Adrenal gland (tissue), 12 donors: Measurements from ENCODE around the gene PPP2R2C. TPM values are rescaled to one million over a fixed set of nuclear protein-coding genes. Genes with fewer than 3 reads are reported as not detected.

Experiments used
- DNase-seq, 7 donors: peaks; one replicate each; pipeline ENCODE4 v3.0.0-alpha.2; 2019 to 2020
- H3K27ac ChIP-seq, 5 donors: fragments of 200-600 bp; sonication (generic) in 4 of 5; 1 replicate in 3 of 5; 2 replicates in 2 of 5; pipeline versions ENCODE4 v1.5.1 to v1.8.0; 2016 to 2020; ENCODE audit warnings: mild to moderate bottlenecking in 1 of 5
- H3K27me3 ChIP-seq: fragments of 200-600 bp; 2 replicates; pipeline ENCODE4 v1.8.0; 2021
- H3K36me3 ChIP-seq, 2 donors: fragments of 200-600 bp; replicated peaks in 1 of 2; 1 replicate in 1 of 2; 2 replicates in 1 of 2; pipeline versions ENCODE4 v1.5.1 to v1.8.0; 2018 to 2022
- H3K4me1 ChIP-seq, 2 donors: fragments of 200-600 bp; replicated peaks in 1 of 2; 1 replicate in 1 of 2; 2 replicates in 1 of 2; pipeline versions ENCODE4 v1.5.1 to v1.8.0; 2018 to 2021
- H3K4me3 ChIP-seq, 4 donors: fragments of 200-600 bp; sonication (generic) in 3 of 4; one replicate each; pipeline ENCODE4 v1.5.1; 2016 to 2018
- H3K9me3 ChIP-seq, 3 donors: fragments of 200-600 bp; sonication (generic) in 1 of 3; replicated peaks in 1 of 3; 1 replicate in 2 of 3; 2 replicates in 1 of 3; pipeline versions ENCODE4 v1.5.1 to v1.8.0; 2016 to 2021
- CTCF ChIP-seq, 6 experiments: fragments of 450-650 bp in 4 of 6; fragments of 200-600 bp in 2 of 6; sonication (generic) in 1 of 6; IDR thresholded peaks; 1 replicate in 5 of 6; 2 replicates in 1 of 6; pipeline versions ENCODE4 v1.5.1 to v1.8.0; 2016 to 2021; ENCODE audit warnings: antibody characterized with exemption in 6 of 6, mild to moderate bottlenecking in 2 of 6, moderate library complexity in 1 of 6
- POLR2A ChIP-seq, 2 donors: fragments of 450-650 bp; IDR thresholded peaks; one replicate each; pipeline ENCODE4 v1.6.1; 2017; ENCODE audit warnings: antibody characterized with exemption in 2 of 2, mild to moderate bottlenecking in 2 of 2, moderate library complexity in 1 of 2
- WGBS, 4 donors: extraction: QIAGEN DNeasy Blood & Tissue Kit in 2 of 4; methylation state at CpG; one replicate each; pipeline versions ENCODE4 v1.1.5 to v1.1.7; 2013 to 2017; 5-methylcytosine and 5-hydroxymethylcytosine counted together
- intact Hi-C, 2 donors: fragments of 100-400 bp; cut with DNase I; formaldehyde crosslinking; loops; one replicate each; pipeline versions ENCODE4 v1.14.1 to v1.15.0; 2022 to 2023
- polyA plus RNA-seq, 3 donors: library from polyadenylated mRNA; stranded (reverse); fragments of 200-250 nt in 2 of 3; fragments of 350-450 nt in 1 of 3; fragmentation: Illumina TruSeq in 1 of 3; extraction: RNeasy Lipid Tissue Mini Kit (QIAGEN cat#74804) in 1 of 3; gene quantifications; one replicate each; pipeline ENCODE4 v1.2.3, GENCODE V29; 2013 to 2014
- total RNA-seq, 9 donors: library from RNA; depleted of rRNA in 4 of 9; stranded (reverse); fragments of >200 nt in 4 of 9; fragments of 120-200 nt in 1 of 9; fragmentation: NEBNext Ultra II Directional in 1 of 9; extraction: Animal tissue kit (Norgen Biotek cat#: 25700) in 1 of 9; gene quantifications; one replicate each; pipeline versions ENCODE4 v1.1.0 to v1.2.4, GENCODE V29; 2013 to 2023
- donor health status: healthy with polysubstance abuse.
- donor health status: Bipolar disorder and iron deficiency.
- donor health status: DM: yes; HTN: yes; CAD: no.
- donor health status: DM: no; HTN: no; CAD: no.
- donor health status: DM: no; HTN: no; CAD: no.
- donor health status: DM: yes; HTN: yes; CAD: no.

Gene PPP2R2C
- total and polyA plus RNA-seq, 12 donors: 0.17 to 7.2 (median 2.0) TPM; not detected in 3

GRCh38 chr4:6450709-6451108 is 21.7 kb downstream of the PPP2R2C start:
- H3K9me3 ChIP-seq: no peaks in the 10 kb centered on the region
- H3K27me3 ChIP-seq: no peaks in the 10 kb centered on the region
- DNase-seq: no peak
- no peak overlapping the region for H3K4me3 ChIP-seq
- no peak overlapping the region for H3K27ac ChIP-seq
- no peaks in the 10 kb centered on the region for H3K36me3 ChIP-seq
- H3K4me1 ChIP-seq: no peaks in the 10 kb centered on the region
- no peak for TF ChIP-seq POLR2A (IDR thresholded peaks at IDR 0.05)
- no peak for TF ChIP-seq CTCF (IDR thresholded peaks at IDR 0.05)
- WGBS, 4 donors: 72 to 86% (median 84%) methylated on average over 2 to 7 of the region's 7 CpGs
- intact Hi-C loops: no loop called here

- intact Hi-C loops: no loop called here
- Histone ChIP-seq H3K27me3 (no peaks in the 10 kb centered on the region), H3K4me3 (no peak overlapping the region), H3K9me3 (no peaks in the 10 kb centered on the region), H3K27ac (no peak overlapping the region), H3K4me1 (no peaks in the 10 kb centered on the region), H3K36me3 (no peaks in the 10 kb centered on the region)
- TF ChIP-seq CTCF (IDR thresholded peaks at IDR 0.05) (no peak), POLR2A (IDR thresholded peaks at IDR 0.05) (no peak)
- DNase-seq: no peak
- 66 to 82% (median 76%) methylated on average over 11 to 15 of the region's 15 CpGs for WGBS, 4 donors
These were observed 22.6 kb downstream of the PPP2R2C start for GRCh38 chr4:6449746-6450369.

GRCh38 chr4:6449335-6449734 is 23.1 kb downstream of the PPP2R2C start:
- WGBS, 4 donors: 80 to 86% (median 81%) methylated on average over 4 to 14 of the region's 14 CpGs
- H3K36me3 ChIP-seq: no peaks in the 10 kb centered on the region
- no peak overlapping the region for H3K4me3 ChIP-seq
- intact Hi-C loops: no loop called here
- H3K4me1 ChIP-seq: no peaks in the 10 kb centered on the region
- H3K27me3 ChIP-seq: no peaks in the 10 kb centered on the region
- no peaks in the 10 kb centered on the region for H3K9me3 ChIP-seq
- TF ChIP-seq POLR2A (IDR thresholded peaks at IDR 0.05) (no peak), CTCF (IDR thresholded peaks at IDR 0.05) (no peak)
- H3K27ac ChIP-seq: no peak overlapping the region
- DNase-seq: no peak

- Histone ChIP-seq H3K27me3 (no peaks in the 10 kb centered on the region), H3K27ac (no peak overlapping the region), H3K4me3 (no peak overlapping the region), H3K4me1 (no peaks in the 10 kb centered on the region), H3K9me3 (no peaks in the 10 kb centered on the region), H3K36me3 (no peaks in the 10 kb centered on the region)
- no peak for TF ChIP-seq CTCF (IDR thresholded peaks at IDR 0.05)
- DNase-seq: no peak
- 70 to 81% (median 78%) methylated on average over 14 to 21 of the region's 21 CpGs for WGBS, 4 donors
- intact Hi-C loops: no loop called here
These were observed 23.8 kb downstream of the PPP2R2C start for GRCh38 chr4:6448476-6449170.
